Activated CD4-positive, alpha-beta T cell treated with anti-CD3 and anti-CD28 coated beads, Interleukin-2, Interleukin-6, amounts not matched to agents 100 ng/mL and 50 ng/mL, durations not matched to agents 16 hours and 8 hours (primary cell): ENCODE results near the gene ISM1.
"Not testable (repeated sequence)": the region's sequence is repeated elsewhere in the genome, so short reads cannot be mapped to it uniquely, and the experiment has no call there.

Experiments
- DNase-seq: peaks from one replicate; pipeline ENCODE4 v3.0.0-alpha.2; 2020

The ISM1 gene

DNA sequence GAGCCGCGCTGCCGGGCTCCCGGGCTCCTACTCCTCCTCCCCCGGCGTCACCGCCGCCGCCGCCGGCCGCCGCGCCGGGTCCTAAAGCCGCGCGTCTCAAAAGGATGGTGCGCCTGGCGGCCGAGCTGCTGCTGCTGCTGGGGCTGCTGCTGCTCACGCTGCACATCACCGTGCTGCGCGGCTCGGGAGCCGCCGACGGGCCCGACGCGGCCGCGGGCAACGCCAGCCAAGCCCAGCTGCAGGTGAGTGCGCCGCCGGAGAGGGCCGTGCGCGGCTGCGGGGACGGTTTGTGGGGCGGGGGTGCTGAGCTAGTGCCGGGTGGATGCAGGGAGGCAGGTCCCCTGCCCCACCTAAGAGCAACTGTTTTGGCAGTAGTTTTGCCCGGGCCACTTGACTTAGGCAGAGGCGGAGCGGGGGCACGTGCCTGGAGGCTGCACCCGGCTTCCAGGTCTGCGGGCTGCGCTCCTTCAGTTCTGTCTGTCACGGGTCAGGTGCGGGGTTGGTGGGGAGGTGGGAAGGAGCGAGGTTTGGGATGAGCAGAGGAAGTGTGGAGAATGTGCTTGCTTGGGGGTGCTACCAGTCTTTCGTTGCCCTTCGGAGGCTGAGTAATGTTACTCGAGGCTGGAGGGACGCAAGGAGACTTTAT is 722 bp downstream of the ISM1 start:
- peak; percentile 68 for DNase-seq

DNA sequence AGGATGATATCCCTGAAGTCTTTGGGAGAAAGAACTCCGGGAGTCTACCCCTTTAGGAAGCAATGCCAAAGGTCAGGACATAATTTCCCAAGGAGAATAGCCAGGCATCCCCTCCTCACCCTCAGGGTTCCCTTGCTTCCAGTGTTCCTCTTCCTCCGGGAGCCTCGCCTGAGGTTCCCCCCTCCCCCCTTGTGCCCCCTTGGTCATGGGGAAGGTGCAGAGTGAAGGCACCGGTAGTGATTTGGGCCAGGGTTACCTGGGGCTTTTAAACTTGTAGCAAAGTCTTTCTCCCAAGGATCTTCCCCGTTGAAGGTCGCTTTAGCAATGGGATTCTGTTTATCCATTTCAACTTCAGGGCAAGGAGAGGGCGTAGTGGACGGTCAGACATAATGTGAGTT is 1.2 kb downstream of the ISM1 start:
- DNase-seq, result no peak

DNA sequence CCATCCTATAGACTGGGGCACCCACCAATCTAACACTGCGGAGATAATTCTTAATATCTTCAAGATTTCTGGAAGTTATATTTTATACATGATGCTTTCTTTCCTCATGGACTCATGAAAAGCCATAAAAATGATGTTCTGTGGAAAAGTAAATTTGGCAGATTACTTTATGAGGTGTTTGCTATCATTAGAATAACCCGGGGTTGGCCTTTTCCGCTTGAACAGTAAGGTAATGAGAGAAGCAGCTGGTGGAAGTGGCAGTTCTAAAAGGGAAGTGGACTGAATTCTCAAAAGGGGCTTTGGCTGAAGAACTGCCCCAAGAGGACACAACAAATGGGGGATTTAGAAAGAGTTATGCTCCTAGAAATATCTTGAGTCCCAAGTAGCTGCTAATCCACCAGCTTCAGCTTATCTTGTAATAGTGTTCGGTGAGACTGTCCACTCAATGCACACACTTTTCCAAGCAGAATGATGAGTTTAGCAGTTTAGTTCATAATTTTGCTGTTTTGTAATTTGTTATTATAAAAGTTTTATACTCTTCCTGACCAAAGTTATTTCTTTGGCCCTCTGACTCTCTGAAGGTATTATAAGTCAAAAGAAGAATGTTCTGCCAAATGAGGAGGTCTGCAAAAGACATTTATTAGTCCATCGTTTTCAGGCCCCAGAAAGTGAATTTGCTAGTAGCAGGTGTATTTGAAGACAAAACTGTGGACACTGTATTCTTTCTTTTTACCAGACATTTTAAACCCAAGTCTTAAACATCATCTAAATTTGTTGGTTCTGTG is 2.9 kb downstream of the ISM1 start:
- no peak for DNase-seq

DNA sequence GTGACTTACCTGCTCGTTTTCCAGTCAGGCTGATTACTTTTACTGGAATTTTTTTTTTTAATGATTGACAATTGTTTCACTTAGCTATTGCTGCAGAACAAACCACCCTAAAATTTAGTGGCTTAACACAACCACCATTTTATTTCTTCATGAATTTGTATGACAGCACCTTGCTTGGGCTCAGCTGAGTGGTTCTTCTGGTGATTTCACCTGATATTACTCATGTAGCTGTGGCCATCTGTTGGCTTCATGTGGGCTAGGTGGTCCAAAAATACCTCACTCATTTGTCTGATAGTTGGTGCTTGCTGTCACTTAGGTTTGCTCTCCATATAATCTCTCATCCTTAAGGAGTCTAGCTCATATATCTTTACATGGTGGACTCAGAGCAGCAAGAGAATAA is 5.3 kb downstream of the ISM1 start:
- DNase-seq, result no peak

DNA sequence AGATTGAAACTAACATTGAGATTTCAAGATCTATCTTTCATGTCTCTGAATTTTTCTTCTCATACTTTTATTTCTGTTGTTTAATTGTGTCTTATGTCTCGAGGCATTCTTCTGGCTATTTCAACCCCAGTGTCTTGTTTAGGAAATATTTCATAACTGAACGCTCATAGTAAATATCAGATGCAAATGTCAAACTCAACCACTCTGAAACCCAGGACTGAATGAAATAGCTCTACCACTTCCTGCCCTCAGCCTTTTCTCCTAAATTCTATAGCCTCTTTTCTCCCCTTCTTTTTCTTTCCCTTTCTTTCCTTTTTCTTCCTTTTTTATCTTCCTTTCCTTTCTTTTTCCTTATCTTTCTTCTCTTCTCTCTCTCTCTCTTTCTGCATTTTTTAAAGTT is 7.7 kb downstream of the ISM1 start:
- no peak for DNase-seq

DNA sequence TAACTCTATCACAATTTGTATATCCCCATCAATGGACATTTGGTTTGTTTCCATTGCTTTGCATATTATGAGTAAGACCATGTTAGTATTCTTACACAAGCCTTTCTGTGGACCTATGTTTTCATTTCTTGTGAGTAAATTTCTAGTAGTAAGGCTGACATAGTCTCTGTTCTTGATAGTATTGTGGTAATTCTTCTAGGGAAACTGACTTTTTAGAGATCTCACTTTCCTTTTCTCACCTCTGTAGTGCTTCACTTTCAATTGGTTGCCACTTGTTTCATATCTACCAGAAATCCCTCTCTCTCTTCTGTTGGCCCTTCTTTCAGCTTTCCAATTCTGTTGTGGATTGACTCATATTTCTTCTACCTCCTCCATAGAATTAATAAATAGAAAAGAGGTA is 8.5 kb downstream of the ISM1 start:
- peak; percentile 17 for DNase-seq

DNA sequence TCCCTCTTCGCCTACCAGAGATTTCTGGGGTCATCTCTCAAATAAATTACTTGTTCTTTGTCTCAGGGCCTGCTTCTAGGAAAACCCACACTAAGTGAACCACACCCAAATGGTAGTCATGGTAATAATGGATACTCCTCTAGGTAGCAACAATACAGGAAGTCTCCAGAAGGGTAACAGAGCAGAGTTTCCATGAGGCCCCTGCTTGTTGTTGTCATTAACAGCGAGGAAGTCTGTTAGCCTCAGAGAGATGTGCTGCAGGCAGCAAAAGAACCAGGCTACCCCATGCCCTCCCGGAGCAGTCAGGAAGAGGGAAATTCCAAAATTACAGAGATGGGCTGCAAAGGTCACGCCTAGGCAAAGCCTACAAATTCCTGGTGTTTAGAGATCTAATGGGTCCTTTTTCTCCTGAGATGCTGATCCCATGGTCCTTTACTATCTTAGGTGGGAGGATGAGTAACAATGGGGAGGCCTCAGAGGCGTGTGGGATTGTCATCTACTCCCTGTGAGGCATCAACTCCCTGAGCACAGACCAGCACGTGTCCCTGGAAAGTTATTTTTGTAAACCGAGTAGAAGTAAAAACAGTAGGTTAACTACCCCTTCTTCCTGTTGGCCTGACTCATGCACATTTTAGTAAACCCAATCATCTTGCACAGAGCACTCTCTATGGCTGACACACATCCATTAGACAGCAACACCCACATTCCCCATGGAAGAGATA is 10.1 kb downstream of the ISM1 start:
- peak; percentile 30 for DNase-seq

DNA sequence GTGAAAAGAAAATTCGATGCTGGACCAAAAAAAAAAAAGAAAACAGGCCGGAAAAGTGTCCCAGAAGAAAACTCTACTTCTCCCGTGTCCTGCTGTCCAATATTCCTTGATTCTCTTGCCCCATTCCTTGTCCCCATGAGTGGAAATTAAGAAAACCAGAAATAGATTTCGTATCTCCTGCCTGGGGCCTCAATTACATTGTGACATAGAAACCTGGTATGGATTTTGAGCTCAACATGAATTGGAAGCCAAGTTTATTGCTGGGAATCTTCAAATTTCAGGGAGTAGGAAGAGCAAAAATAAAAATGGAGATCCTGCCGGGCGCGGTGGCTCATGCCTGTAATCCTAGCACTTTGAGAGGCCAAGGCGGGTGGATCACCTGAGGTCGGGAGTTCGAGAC is 11.9 kb downstream of the ISM1 start:
- no peak for DNase-seq

DNA sequence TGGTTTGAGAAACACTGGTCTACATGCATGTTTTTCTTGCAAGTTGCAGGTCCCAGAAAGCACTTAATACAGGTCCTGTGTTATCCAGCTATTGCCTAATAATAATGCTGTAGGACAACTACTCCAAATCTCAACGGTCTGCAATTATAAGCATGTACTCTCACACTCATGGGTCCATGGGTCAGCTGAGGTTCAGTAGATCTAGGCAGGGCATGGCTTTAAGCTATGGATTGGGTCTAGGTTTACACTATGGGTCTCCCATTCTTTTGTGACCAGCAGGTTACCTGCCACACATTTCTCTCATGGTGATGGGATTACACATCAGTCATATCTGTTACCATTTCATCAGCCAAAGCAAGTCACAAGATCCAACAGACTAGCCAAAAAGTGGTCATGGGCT is 13.9 kb downstream of the ISM1 start:
- DNase-seq, result no peak

DNA sequence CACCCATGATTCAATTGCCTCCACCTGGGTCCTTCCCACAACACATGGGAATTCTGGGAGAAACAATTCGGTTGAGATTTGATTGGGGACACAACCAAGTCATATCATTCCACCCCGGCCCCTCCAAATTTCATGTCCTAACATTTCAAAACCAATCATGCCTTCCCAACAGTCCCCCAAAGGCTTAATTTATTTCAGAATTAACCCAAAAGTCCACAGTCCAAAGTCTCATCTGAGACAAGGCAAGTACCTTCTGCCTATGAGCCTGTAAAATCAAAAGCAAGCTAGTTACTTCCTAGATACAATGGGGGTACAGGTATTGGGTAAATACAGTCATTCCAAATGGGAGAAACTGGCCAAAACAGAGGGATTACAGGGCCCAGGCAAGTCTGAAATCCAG is 15.3 kb downstream of the ISM1 start:
- DNase-seq, result not testable (repeated sequence)

DNA sequence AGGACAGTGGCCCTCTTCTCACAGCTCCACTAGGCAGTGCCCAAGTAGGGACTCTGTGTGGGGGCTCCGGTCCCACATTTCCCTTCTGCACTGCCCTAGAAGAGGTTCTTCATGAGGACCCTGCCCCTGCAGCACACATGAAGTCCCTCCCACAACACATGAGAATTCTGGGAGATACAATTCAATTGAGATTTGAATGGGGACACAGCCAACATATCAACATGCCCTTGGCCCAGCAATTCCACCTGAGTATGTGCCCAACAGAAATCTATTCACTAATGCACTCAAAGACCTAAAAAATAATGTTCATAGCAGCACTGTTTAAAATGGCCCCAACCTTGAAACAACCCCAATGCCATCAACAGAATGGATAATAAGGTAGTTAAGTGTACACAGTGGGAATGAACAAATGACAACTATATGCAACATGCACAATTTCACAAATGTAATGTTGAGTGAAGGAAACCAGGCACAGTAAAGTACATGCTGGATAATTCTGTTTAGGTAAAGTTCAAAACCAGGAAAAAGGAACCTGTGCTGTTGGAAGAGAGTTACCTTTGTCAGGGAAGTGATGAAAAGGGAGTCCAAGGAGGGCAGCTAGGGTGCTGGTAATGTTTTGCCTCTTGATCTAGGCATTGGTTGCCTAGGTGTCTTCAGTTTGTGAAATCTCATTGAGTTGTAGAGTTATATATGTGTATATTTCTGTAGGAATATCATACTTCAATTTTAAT is 16.1 kb downstream of the ISM1 start:
- no peak for DNase-seq

DNA sequence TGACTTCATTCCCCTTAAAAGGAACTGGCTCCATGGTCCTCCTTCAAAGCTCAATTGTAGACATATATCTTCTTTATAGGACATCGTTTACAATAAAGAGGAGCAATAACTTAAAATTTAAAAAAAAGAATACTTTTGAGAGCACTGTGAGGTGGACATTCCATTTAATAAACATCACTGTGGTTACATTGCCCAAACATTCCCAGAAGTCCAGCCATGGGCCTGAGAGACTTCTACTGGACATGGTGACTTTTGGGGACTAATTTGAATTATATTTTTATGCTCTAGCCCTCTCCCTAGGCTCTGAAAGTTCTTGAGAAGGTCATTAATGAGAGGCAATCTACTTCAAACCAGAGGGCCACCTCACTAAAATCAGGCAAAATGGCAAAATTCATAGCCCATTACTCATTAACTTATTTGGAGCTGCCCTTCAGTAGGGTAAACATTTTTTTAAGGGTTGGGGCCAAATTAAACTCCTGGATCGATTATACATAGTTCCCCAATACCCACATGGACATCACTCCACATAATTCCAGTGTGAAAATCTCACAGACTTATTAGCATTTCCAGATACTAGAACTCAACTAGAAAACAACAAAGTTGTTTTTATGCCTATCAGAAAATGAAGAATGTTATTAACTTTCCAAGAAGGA is 17.1 kb downstream of the ISM1 start:
- DNase-seq, result no peak

DNA sequence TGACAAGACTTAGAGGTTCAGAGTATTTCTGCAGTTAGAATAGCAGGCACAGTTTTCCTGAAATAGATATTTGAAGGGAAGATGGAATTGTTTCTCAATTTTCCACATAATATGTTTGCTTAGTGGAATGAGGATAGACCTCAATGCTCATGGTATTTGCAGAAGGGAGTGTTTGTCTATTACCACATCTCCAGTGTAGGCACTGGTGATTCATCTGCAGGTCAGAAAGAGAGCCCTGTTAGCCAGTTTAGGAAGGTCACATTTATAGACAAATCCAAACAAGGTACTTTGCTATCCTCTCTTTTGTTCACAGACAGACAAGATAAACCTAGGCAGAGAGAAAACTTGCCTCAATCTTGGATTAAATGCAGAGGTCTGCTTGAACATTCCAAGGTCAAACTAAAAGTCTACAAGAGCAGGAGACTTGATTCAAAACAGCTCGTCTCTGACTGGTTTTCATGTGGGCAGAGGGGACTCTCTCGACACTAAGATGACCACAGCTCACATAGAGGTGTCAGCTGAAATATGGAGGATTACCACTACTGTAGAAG is 22.8 kb downstream of the ISM1 start:
- no peak for DNase-seq

DNA sequence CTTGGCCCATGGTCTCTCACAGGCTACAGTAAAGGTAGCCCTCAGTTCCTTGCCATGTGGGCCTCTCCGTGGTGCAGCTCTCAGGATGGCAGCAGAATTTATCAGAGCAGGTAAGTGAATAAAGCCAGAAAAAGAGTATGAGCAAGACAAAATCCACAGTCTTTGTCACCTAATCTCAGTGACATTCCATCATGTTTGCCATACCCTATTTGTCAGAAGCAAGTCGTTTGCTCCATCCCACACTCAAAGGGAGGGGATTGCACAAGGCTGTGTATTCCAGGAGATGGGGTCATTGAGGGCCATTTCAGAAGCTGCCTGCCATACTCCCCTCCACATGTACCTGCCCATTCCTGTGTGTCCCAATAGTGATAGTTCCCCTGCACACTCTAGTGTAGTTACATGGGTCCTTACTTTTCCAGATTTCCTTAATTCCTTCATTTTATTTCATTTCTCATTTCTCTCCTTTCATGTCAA is 24.2 kb downstream of the ISM1 start:
- no peak for DNase-seq

DNA sequence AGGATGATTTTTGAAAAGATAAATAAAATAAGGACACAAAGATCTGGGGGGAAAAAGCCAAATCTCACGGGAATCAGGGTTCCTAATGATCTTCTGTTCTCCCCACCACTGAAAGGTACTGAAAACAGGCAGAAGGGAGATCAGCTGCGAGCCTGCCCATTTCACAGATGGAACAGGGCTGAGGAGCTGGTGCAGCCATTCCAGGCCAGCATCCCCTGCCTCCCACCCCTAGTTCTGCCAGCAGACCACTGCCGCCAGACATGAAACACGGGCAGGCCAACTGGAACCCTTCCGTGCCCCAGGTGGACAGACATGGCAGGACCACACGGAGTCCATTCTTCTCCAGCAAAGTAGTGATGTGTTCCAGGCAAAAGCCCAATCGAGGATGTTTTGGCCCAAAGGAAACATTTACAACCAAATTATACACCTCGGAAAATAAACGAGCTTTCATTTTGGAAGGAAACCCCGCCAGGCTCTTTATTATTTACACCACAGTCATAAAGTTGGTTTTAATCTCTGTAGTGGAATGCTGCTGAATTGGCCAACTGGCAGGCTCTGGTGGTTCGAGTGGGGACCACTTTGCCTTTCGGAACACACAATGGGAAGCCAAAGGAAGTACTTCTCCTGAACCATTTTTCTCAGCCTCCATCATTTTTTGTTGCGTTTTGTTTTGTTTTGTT is 28.2 kb downstream of the ISM1 start:
- no peak for DNase-seq

DNA sequence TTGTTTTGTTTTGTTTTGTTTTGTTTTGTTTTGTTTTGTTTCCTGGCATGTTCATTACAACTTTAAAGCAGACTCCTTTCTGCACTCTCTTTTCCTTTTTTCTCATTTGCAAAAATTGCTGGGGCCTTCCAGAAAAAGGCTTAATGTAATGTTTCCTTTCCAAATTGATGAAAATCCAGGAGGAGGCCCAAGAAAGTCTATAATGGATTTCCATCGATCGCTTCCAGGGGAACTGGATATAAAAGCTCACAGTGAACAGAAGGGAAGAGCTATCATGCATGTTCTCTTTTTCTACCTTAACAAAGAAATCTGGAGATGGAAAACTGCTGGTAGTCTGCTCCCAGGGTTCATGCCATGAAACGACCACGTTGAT is 28.7 kb downstream of the ISM1 start:
- DNase-seq, result no peak

DNA sequence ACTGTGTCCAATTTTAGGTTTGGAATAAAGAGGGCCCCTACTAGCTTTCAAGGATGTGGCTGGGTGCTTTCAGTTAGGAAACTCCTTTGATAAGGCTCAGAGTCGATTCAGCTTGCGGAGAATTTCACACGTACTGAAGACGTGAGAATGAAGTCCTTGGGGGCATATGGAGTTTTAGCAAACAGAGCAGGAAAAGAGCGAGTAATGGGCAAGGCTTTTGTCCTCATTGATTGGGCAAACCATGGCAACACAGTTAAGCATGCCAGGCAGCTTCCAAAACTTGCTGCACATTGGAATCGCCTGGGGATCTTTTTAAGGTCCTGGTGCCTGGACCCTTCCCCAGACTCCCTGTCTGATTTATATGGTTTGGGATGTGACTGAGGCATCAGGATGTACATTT is 29.2 kb downstream of the ISM1 start:
- DNase-seq, result no peak

DNA sequence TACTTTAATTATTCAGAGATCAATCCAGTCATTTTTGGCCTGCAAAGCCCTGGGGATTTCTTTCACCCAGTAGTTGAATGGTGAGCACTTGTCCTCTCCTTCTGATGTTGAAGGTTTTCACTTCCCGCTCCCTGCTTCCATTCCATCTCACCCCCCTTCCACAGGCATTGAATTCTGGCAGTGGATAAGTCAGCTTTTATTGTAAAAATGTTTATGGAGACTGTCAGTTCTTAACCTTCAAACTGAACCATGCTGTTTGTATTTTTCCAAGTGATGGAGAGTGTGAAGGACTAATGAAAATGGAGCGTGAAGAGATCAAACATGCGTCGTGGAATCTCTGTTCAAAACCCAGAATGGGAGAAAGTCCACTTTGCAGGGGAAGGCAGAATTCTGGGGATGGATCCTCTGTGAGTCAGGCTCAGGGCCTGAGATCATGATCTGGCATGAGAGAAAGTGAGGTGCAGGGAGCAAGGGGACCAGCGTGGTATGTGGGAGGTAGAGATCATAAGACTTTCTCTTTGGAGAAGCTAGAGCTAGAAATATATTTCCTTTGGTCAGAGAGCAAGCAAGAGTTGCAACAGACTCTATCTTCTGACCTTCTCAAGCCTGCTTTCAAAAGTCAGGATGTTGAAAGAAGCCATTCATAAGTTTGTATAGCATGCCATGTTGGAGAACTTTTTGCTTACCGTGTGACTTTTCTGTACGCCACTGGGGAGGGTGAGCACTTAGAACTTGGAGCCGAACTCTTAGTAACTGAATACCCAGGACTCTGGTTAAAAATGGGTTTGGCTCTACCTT is 30.2 kb downstream of the ISM1 start:
- DNase-seq, result no peak

DNA sequence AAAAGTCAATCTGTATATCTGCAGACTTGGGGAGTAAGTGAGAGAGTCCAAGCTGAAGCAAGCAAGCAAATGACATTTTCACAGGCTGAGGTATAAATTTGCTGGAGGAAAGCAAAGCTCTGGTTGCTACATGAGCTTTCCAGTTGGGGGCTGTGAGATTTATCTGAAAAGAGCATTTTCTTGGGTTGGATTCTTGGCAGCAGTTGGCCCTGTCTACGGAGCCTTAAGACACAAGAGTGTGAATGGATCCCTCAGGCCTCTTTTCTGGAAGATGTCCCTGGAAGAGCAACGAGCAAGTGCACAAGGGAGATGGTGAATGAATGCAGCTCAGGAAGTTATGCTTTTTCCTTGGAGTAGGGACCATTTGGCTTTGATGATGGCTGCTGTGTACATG is 30.8 kb downstream of the ISM1 start:
- DNase-seq, result no peak

DNA sequence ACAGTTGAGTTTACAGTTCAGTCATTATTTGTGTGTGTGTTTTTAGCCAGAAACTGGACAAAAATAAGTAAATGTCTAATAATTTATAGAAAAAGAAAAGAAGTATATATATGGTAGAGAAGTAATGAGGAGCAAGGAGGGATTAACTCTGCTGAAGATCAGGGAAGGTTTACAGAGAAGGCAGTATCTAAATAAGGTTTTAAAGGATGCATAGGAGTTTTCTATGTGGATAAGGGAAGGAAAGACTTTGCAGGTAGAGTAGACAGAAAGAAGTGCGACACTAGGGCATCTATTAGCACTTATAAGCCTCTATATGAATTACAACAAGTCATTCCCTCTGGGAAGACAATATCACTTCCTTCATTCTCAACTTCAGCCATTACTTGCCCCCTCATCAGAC is 34.3 kb downstream of the ISM1 start:
- DNase-seq, result no peak

DNA sequence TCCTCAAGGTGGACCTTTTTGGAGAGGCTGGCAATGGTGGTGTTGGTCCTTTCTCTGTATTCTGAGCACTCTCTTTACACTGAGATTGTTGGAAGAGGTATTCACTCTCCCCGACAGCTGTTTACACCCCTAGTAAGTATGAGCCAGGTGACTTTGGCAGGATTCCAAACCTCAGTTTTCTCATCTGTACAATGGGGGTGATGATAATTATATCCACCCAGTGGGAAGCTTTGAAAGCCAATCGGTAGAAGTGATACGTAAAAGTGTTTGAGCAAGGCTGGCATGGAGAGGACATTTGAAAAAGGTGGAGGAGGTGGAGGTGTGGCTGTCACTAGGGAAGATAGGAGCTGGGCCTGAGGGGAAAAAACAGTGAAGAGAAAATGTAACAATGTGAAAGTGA is 35.5 kb downstream of the ISM1 start:
- DNase-seq, result no peak
